Measurements from ENCODE around the gene DNMT3A.

Gene DNMT3A

GRCh38 chr2:25257032-25257552 lies 84.6 kb downstream of the DNMT3A start:
- DNase-seq (ENCODE audit: low spot score): peak; percentile 83

GRCh38 chr2:25256488-25256875 lies 85.2 kb downstream of the DNMT3A start:
- no peak for DNase-seq (ENCODE audit: low spot score)

GRCh38 chr2:25255745-25256487 lies 85.8 kb downstream of the DNMT3A start:
- DNase-seq (ENCODE audit: low spot score): no peak

GRCh38 chr2:25254961-25255360 lies 86.8 kb downstream of the DNMT3A start:
- no peak for DNase-seq (ENCODE audit: low spot score)

- no peak for DNase-seq (ENCODE audit: low spot score)
Observed at GRCh38 chr2:25253153-25253626, 88.5 kb downstream of the DNMT3A start.

- peak; percentile 90 for DNase-seq (ENCODE audit: low spot score)
Observed at GRCh38 chr2:25252291-25253152, 89.2 kb downstream of the DNMT3A start.

- DNase-seq (ENCODE audit: low spot score): peak; percentile 72
Observed at GRCh38 chr2:25251422-25252273, 90.1 kb downstream of the DNMT3A start.

GRCh38 chr2:25251071-25251421 lies 90.7 kb downstream of the DNMT3A start:
- DNase-seq (ENCODE audit: low spot score): no peak

- no peak for DNase-seq (ENCODE audit: low spot score)
Observed at GRCh38 chr2:25250331-25251070, 91.2 kb downstream of the DNMT3A start.

GRCh38 chr2:25249785-25250184 lies 91.9 kb downstream of the DNMT3A start:
- DNase-seq (ENCODE audit: low spot score): no peak

- no peak for DNase-seq (ENCODE audit: low spot score)
Observed at GRCh38 chr2:25247792-25248512, 93.8 kb downstream of the DNMT3A start.

GRCh38 chr2:25246558-25247290 lies 95.0 kb downstream of the DNMT3A start:
- no peak for DNase-seq (ENCODE audit: low spot score)

- no peak for DNase-seq (ENCODE audit: low spot score)
Observed at GRCh38 chr2:25246001-25246400, 95.7 kb downstream of the DNMT3A start.

- no peak for DNase-seq (ENCODE audit: low spot score)
Observed at GRCh38 chr2:25245141-25245540, 96.6 kb downstream of the DNMT3A start.

GRCh38 chr2:25243995-25244394 lies 97.7 kb downstream of the DNMT3A start:
- DNase-seq (ENCODE audit: low spot score): no peak

GRCh38 chr2:25241452-25241851 lies 100.3 kb downstream of the DNMT3A start:
- DNase-seq (ENCODE audit: low spot score): no peak

- no peak for DNase-seq (ENCODE audit: low spot score)
Observed at GRCh38 chr2:25240636-25241035, 101.1 kb downstream of the DNMT3A start.

GRCh38 chr2:25238920-25239319 lies 102.8 kb downstream of the DNMT3A start:
- no peak for DNase-seq (ENCODE audit: low spot score)

GRCh38 chr2:25237764-25238163 lies 104.0 kb downstream of the DNMT3A start:
- DNase-seq (ENCODE audit: low spot score): no peak

- no peak for DNase-seq (ENCODE audit: low spot score)
Observed at GRCh38 chr2:25236736-25237135, 105.0 kb downstream of the DNMT3A start.

Measured in AG08396 (cell line).